ENCODE data around the gene DLX4. TPM values are rescaled to one million over a fixed set of nuclear protein-coding genes. Genes with fewer than 3 reads are reported as not detected.

The DLX4 gene
- total RNA-seq, 1 experiment from 2014 or later: 2.5 TPM

- no peak overlapping the region for H3K27ac Mint-ChIP-seq
- H3K4me1 Mint-ChIP-seq: no peaks in the 10 kb centered on the region
- H4K91ac ChIP-seq (ENCODE audit: insufficient read length, low read depth, low read length): no peak overlapping the region
- H3K36me3 Mint-ChIP-seq (ENCODE audit: insufficient read depth in 1 of 3, low read depth in 3 of 3): peaks cover 0 to 12% (median 0%) of the 10 kb centered on the region in 3 experiments; a peak in 3 of 7 replicates
- H3K56ac ChIP-seq (ENCODE audit: insufficient read length, low read depth, low read length): no peak overlapping the region
- no peak overlapping the region for H3K9ac ChIP-seq (ENCODE audit: extremely low read depth, insufficient read length, low read length)
- WGBS (ENCODE audit: extremely low coverage, insufficient read length, low lambda C conversion rate): no CpG with 5 or more reads among the region's 2 CpGs
- H2BK120ac ChIP-seq (ENCODE audit: low read depth, low read length, poor library complexity, severe bottlenecking): no peak overlapping the region
- H2BK15ac ChIP-seq (ENCODE audit: low read depth, low read length): no peak overlapping the region
- no peak overlapping the region for H2BK12ac ChIP-seq (ENCODE audit: insufficient read length, low read depth, low read length)
- no peak overlapping the region for H3K4me3 Mint-ChIP-seq
- no peaks in the 10 kb centered on the region for H3K79me1 ChIP-seq (ENCODE audit: insufficient read depth, low read depth, low read length, poor library complexity, severe bottlenecking)
- H2AK5ac ChIP-seq (ENCODE audit: insufficient read length, low read length): no peak overlapping the region
- no peak overlapping the region for H3K14ac ChIP-seq (ENCODE audit: insufficient read depth, low read length)
- H3K23me2 ChIP-seq (ENCODE audit: insufficient read length, low read depth, low read length, poor library complexity, severe bottlenecking): no peaks in the 10 kb centered on the region
- H4K20me1 ChIP-seq (ENCODE audit: control insufficient read depth, insufficient read depth, insufficient read length): no peaks in the 10 kb centered on the region
- no peak overlapping the region for H3K4ac ChIP-seq (ENCODE audit: low read depth, low read length)
- no peak overlapping the region for H4K5ac ChIP-seq (ENCODE audit: insufficient read length, low read depth, low read length)
- H2AFZ ChIP-seq (ENCODE audit: low read length): no peak overlapping the region
- peaks cover 10% of the 10 kb centered on the region for H3K9me3 ChIP-seq (ENCODE audit: control insufficient read depth, low read depth, low read length)
- DNase-seq: no peak
- H3T11ph ChIP-seq (ENCODE audit: low read length): no peak overlapping the region
- H2BK5ac ChIP-seq (ENCODE audit: insufficient read length, low read length): no peak overlapping the region
- H3K27me3 Mint-ChIP-seq (ENCODE audit: low read depth): peaks cover 38% of the 10 kb centered on the region
- H3K18ac ChIP-seq (ENCODE audit: insufficient read length, low read depth, low read length): no peak overlapping the region
- H2BK20ac ChIP-seq (ENCODE audit: low read depth, low read length, poor library complexity, severe bottlenecking): no peak overlapping the region
- H3K4me1 ChIP-seq (ENCODE audit: insufficient read depth, low read length): no peaks in the 10 kb centered on the region
- H3K27me3 ChIP-seq (ENCODE audit: insufficient read depth, low read length): no peaks in the 10 kb centered on the region
- no peak overlapping the region for H3K4me2 ChIP-seq (ENCODE audit: insufficient read depth, insufficient read length, low read length)
- H4K8ac ChIP-seq (replicated peaks; ENCODE audit: insufficient read length, low read depth, low read length): no peak overlapping the region
- H3K79me2 ChIP-seq (ENCODE audit: insufficient read depth, low read length): no peaks in the 10 kb centered on the region
- H3K23ac ChIP-seq (ENCODE audit: insufficient read length, low read depth, low read length): no peak overlapping the region
- no peak for TF ChIP-seq CTCF (conservative IDR thresholded peaks at IDR 0.05)
- no peak overlapping the region for H3K27ac ChIP-seq (ENCODE audit: insufficient read length, low read depth, low read length)
- peaks cover 21 to 23% of the 10 kb centered on the region in 2 experiments for H3K9me3 Mint-ChIP-seq
Measured at GRCh38 chr17:50015146-50015545, 46.2 kb downstream of the DLX4 start.

Measured in H9 (cell line).